GM12892 (cell line): ENCODE measurements around the gene ADAM17.

Experiments
- POLR2AphosphoS5 ChIP-seq: IDR thresholded peaks from 2 replicates; pipeline ENCODE4 v1.6.1; 2011; ENCODE audit warnings: low read depth, low read length, control low read depth
- TAF1 ChIP-seq: IDR thresholded peaks from 2 replicates; pipeline ENCODE4 v1.6.1; 2011; ENCODE audit warnings: low read depth, mild to moderate bottlenecking, control low read depth, low read length, borderline replicate concordance

- no peak for TF ChIP-seq TAF1
- TF ChIP-seq POLR2AphosphoS5, result no peak
These were observed 46.7 kb downstream of the ADAM17 start for GRCh38 chr2:9508931-9509330.
